Ureter (tissue), 1 donor: Measurements from ENCODE around the gene ZNF775. TPM values are rescaled to one million over a fixed set of nuclear protein-coding genes. Genes with fewer than 3 reads are reported as not detected.

Experiments
- DNase-seq: peaks from one replicate; pipeline ENCODE4 v3.0.0-alpha.2; 2020; ENCODE audit warnings: low spot score
- total RNA-seq: library from RNA; stranded (reverse); gene quantifications from one replicate; pipeline ENCODE4 v1.2.4, GENCODE V29; 2023
- donor health status: DM: yes; HTN: yes; CAD: no.

The ZNF775 gene
- total RNA-seq, 1 donor from 2014 or later, result 3.6 TPM

DNA sequence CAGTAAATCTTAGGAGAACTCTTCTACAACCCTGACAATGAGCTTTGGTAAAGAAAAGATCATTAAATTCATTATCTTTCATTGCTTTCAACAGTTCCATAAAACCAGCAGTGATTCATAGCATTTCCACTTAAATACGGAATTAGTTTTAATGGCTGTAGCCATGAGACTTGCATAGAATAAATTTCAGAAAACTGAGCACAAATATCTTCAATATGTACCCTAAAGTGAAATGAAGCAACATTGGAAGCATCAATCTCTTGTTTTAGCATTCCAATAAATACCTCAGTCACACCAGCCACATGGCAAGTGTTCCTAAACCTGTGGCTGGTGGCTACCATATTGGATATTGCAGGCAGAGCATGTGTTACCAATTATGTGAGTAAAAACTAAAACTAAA is 34.1 kb upstream of the ZNF775 start:
- DNase-seq, result no peak

DNA sequence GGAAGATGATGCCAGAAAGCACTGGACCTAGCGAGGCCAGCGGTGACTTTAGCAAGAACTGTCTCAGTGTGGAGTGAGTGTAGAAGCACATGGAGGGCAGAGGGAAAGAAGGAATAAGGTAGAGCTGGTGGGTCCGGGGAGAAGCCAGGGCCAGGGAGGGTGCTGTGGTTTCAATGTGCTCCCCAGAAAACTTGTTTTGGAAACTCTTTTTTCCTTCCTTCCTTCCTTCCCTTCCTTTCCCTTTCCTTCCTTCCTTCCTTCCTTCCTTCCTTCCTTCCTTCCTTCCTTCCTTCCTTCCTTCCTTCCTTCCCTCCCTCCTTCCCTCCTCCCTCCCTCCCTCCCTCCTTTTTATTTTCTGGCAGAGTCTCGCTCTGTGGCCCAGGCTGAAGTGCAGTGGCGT is 32.2 kb upstream of the ZNF775 start:
- DNase-seq, result no peak

DNA sequence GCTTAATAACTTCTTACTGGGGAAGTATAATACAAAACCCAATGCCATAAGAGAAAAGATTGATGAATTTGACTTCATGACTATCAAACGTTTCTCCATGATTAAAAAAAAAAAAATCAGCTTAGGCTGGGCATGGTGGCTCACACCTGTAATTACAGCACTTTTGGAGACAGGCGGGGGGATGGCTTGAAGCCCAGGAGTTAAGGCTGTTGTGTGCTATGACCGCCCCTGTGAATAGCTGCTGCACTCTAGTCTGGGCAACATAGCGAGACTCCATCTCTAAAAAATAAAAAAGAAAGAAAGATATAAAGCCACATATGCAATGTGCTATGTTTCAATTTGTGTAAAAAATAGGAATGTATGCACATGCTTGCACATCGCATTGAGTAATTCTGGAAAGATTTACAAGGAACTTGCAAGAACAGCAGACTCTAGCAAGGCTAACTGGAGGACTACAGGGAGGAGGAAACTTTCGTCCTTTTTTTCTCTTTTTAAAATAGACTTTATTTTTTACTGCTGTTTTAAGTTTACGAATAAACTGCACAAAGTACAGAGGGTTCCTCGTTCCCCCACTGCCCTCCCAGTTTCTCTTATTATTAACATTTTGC is 27.4 kb upstream of the ZNF775 start:
- no peak for DNase-seq

DNA sequence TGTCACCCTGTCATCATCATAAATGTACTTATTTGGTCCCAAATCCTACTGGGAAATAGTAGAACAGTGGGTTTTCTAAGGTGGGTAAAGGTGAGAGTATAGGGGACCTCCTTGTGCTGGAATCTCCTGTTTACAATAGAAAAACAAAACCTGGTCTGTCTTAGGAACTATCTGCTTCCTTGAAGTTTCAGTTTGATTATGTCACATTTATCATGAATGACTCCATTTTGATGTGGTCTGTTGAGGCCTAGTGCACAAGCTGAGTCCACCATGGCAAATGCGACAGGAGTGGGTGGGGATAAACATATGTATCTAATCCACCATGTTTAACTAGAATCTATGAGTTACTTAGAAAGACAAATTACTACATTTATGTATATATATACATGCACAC is 23.5 kb upstream of the ZNF775 start:
- no peak for DNase-seq

DNA sequence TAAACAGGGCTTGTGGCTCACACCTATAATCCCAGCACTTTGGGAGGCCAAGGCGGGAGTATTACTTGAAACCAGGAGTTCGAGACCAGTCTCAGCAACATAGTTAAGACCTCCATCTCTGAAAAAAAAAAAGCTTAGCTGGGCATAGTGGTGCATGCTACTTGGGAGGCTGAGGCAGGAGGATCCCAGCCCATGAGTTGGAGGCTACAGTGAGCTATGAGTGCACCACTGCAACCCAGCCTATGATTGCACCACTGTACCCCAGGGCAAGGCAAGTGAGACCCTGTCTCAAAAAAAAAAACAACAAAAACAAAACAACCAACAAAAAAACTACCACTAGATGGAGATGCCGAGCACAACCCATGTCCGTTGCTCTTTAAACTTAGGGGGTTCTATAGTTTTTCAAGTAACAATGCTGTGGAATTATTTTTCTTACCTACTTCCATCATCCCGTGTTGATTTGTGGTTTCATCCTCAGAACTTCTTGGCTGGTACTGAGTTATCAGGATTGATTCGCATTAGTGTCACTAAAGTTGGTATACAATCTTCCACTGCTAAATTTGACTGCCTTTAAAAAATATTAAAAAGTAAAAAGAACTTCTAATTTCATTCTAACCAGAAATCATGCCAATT is 22.7 kb upstream of the ZNF775 start:
- no peak for DNase-seq

DNA sequence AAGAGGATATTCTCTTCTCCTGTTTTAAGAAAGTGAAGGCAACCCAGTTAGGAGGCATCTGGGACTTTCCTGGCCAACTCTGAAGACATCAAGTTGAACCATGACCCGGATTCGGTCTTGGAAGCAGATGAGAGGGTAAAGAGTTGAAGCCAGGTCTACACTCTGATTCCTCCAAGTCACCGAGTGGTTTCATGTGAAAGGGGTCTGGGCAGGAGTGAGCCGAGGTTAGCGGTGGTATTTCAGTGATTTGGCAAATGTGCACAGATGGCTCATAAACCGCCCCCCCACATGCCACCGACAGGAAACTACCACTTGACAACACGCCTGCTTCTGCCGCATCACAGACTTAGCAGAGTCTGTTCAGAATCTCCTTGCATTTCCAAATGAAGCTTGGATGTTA is 21.9 kb upstream of the ZNF775 start:
- no peak for DNase-seq

DNA sequence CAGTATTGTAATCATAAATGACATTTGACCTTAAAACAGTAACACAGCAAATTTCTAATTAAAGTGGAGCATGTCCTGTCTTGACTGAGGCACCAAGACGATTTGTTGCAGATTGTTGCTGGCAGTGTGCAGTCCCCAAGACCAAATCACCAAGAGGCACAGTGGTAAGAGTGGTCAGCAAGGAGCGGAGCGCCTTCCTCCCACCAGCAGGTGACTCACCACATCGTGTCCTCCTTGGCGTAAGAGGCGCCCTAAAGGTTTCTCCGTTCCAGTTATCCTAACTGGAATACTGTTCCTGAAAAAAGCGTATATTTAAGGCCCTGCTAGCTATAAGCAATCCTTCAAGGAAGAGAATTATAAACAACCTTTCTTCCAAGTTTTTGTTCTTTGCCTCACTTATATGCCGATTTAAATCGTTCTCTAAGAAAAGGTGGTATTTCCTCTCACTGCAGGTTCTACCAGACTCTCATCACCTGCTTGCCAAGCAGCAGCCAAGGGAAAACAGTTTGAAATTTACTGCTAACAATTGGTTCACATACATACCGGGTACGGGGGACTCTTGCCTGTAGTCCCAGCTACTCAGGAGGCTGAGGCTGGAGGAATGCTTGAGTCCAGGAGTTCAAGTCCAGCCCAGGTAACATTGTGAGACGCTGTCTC is 21.2 kb upstream of the ZNF775 start:
- DNase-seq, result no peak

DNA sequence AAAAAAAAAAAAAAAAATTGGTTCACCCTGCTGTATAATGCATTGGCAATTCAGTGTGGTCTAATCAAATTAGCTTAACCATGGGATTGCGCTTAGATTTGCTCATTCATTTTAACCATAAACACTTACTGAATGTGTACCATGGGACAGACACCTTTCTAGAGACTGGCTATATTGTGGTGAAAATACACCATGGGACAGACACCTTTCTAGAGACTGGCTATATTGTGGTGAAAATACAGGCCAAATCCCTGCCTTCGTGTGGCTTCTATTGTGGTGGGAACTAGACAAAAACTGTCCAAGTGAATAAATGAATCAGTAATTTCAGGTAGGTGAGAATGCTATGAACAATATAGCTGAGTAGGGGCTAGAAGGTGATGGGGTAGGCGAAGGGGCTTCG is 20.7 kb upstream of the ZNF775 start:
- DNase-seq, result no peak

DNA sequence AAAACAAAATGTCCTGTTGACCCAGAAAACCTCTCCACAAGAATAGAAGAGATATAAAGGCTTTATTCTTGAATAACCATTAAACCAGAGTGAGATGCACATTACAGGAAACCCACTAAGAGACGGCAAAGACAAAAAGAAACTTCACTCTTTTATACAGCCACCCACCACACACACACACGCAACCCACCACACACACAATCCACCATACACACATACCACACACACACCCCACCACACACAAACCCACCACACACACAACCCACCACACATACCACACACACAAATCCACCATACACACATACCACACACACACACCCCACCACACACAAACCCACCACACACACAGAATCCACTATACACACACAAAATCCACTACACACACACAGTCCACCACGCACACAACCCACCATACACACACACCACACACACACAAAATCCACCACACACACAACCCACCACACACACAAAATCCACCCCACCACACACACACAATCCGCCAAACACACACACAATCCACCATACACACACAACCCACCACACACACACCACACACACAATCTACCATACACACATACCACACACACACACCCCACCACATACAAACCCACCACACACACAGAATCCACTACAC is 20.0 kb upstream of the ZNF775 start:
- no peak for DNase-seq

DNA sequence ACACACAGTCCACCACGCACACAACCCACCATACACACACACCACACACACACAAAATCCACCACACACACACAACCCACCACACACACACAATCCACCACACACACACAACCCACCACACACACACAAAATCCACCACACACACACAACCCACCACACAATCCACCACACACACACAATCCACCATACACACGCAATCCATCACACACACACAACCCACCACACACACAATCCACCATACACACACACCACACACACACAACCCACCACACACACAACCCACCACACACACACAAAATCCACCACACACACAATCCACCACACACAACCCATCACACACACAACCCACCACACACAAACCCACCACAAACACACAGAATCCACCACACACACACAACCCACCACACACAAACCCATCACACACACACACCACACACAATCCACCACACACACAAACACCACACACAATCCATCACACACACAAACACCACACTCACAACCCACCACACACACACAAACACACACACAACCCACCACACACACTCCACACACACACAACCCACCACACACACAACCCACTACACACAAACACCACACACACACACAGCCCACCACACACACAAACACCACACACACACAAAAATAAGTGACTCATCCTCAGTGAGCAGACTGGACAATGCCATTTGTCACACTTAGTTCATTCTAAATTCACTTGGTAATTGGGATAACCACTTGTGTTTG is 19.3 kb upstream of the ZNF775 start:
- DNase-seq, result no peak

DNA sequence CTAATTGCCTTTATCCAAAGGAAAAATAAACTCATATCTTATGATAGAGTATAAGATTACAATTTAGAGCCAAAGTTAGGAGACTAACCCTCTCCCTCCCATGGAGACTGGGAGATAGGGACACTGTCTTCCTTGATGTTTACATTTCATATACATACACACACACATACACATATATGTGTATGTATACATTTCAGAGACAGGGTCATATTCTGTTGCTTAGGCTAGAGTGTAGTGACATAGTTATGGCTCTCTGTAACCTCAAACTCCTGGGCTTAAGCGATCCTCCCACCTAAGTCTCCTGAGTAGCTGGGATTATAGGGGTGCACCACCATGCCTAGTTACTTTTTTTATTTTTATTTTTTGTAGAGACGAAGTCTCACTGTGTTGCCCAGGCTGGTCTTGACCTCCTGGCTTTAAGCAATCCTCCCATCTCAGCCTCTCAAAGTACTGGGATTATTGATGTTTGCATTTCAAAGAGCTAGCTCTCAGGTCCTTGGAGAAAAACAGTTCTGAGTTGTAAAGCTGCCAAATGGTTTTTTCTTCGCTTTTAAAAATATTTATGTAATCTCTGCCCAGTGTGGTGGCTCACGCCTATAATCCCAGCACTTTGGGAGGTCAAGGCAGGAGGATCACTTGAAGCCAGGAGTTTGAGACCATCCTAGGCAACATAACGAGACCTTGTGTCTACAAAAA is 18.6 kb upstream of the ZNF775 start:
- DNase-seq, result no peak

DNA sequence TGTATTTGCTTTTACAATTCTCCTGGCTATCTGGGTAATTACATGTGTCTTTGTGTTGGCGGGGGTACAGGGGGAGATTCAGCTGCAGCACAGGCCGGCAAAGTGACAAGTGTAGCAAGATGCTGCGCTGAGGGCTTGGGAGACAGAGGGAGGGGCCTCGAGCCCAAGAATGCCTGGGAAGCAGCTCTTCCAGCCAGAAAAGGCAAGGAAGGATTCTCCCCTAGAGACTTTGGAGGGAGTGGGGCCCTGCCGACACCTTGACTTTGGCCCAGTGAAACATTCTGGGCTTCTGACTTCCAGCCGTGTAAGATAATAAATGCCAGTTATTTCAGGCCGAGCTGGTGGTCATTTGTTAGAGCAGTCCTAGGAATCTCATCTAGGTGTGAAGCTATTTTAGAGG is 17.7 kb upstream of the ZNF775 start:
- DNase-seq, result no peak

DNA sequence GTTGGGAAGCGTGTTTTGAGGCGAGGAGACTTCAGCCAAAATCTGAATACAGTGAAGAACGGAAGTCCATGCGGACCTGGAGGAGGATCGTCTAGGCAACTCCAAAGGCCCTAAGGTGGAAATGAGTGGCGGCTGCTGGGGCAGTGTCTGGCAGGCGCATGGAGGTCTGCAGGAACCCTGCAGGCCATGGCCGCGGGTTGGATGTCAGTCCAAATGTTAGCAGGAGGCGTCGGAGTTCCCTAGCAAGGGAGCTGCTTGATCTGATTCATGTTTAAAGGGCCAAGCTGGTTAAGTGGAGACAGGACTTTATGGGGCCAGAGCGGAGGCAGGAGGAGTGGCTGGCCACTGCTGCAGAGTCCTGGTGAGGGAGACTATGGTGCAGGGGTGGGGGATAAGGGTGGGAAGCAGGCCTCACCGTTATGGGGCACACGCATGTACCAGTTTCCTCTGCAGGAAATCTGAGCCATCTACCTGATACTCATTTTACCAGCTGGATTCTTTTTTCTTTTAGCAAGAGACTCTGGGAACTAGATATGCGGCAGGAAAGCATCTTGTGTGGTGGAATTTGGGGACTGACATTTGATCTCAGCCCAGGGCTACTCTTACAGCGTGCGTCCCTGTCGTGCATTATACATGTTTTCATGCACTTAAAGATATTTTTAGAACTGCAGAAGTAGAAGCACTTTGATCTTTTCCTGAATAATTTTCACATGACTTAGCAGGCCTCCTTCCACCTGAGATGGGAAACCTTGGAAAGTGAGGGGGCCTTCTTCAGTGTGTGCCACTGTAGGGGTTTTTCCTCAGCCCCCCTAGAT is 17.1 kb upstream of the ZNF775 start:
- DNase-seq, result no peak

DNA sequence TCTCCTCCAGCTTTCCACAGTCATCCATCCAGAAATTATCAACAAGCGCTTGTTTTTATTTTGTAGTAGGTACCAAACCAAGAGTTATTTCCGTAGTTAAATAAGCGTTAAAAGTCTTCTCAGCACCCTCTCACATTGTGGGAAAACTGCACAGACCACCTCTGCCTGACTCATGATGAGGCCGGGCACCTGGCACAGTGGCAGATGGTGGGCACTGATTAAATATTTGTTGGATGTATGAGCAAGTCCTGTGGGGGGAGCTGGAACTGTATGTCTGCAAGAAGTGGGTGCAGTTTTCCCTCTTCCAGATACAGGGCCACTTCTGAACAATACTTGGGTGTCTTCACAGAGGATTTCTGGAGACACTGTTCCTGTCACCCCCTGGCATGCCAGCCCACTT is 15.8 kb upstream of the ZNF775 start:
- DNase-seq, result no peak

DNA sequence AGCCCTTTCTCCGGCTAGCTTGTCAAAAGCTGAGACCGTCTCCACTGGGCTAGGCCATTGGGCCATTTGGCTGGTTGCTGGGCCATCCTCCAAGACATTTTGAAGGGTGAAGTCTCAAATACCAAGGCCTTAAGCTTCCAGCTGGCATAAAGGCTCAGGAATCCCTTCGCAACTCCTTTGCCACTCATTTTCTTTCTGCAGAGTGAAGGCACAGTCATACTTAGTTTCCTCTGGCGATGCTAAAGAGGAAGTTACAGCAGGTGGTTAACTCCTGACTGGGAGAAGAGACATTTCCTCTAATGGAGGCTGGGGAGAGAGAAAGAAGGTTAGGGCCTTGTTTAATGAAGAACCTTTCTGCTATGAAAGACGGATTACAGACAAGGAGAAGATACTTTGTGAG is 15.3 kb upstream of the ZNF775 start:
- DNase-seq, result no peak

DNA sequence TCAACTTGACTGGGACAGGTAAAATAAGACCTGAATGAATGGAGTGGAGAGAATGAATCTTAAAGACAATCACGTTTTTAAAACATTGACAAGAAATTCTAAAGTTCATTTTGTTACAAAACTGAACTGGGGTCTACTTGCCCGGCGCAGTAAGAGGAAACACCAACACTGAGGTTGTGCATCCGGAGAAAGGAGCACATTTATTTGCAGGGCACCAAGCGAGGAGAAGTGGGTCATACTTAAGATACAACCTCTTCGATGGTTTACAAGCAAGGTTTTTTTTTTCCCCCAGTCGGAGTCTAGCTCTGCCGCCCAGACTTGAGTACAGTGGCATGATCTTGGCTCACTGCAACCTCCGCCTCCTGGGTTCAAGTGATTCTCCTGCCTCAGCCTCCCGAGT is 13.9 kb upstream of the ZNF775 start:
- no peak for DNase-seq

DNA sequence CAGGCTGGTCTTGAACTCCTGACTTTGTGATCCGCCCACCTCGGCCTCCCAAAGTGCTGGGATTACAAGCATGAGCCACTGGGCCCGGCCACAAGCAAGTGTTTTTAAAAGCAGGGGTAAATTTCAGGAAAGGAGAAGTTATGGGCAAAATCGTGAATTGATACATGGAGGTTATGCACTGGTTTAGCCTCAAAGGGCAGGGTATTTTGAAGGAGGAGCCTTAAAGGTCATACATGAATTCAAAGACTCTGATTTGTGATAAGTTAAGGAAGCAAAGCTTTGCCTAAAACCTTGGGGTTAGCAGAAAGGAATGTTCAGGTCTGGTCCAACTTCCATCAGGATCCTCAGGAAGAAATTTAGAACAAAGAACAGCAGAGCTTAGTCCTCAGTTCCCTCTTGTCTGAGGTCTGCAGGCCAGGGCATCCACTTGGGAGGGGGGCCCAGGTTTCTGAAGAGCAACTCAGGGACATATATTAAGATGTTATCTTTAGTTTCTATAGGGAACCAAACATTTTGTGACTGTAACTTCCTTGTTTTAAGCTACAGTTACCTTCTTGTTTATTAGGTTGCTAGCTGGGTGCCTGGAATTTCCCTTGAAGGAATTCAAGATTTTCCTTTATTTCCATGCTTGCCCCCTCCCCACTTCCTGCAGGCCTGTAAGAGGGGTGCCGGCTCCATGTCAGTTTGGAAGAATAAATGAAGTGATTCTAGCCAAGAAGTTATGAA is 13.3 kb upstream of the ZNF775 start:
- DNase-seq, result no peak

DNA sequence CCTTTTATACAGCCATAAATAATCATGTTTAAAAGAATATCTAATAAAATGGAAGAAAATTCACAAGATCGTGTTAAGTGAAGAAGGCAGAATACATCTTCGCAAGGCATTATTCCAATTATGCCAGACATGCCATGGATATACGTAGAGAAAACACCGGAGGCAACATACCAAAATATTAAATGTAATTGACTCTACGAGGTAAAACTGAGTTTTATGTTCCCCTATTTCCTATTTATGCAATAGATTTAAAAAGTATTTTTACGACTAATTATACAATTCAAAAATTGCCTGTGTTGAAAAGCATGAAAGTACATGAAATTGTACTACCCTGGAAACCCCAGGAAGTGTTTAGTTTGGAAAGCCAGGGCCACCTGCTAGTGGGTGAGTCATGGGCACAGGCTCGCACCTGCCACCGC is 11.4 kb upstream of the ZNF775 start:
- no peak for DNase-seq

DNA sequence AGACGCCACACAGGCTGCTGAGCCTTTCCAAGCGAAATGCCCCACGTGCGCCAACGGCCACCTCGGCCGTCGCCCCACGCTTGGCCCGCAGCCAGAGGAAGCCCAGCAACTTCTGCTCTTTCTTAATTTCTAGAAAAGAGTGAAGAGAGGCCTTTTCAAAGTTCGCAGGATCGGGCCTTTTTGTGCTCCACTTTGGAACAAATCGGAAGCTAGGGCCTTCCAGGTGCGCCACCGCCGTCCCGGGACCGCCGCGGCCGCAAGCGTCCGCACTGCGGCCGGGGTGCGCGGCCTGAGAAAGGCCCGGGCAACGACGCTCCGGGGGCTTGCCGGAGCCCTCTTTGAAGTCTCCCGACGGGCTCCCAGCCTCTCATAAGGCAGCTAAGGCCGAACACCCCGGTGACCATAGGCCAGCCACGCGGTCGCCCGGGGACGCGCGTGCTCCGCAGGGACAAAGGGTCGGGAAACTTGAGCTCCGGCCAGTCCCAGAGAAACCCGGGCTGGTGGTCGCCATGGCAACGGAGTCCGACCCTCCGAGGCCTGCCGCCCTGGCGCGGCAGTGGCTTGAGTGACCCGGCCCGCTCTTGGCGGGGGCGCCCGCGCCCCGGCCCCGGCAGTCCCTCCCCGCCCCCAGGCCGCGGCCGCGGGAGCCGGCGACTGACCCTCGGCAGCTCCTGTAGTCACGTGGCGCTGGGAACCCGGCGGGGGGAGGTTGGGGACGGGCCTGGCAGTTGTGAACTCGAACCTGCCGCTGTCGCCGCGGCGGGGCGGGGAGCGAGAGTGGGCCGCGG is 10.8 kb upstream of the ZNF775 start, which contains the start of gene REPIN1:
TSS of gene REPIN1 (plus strand) at position 727 of the 788 bp plus-strand sequence. CDS start 890 bp downstream, outside the sequence.
- peak; percentile 96 for DNase-seq
